Heart left ventricle (tissue), 16 donors: ENCODE results near the gene GRM8. TPM values are rescaled to one million over a fixed set of nuclear protein-coding genes. Genes with fewer than 3 reads are reported as not detected.

Experiments used
- ATAC-seq, 4 donors: fragments of 200-7000 bp; cut with Tn5 transposase; one replicate each; pipeline ENCODE4 v1.9.1; 2020 to 2022; ENCODE audit warnings: moderate library complexity in 4 of 4, mild to moderate bottlenecking in 3 of 4, moderate number of reproducible peaks in 1 of 4
- DNase-seq, 5 donors: peaks; one replicate each; pipeline ENCODE4 v3.0.0-alpha.2; 2020
- H3K27ac ChIP-seq, 12 donors: fragments of 200-600 bp; sonication (generic) in 4 of 12; one replicate each; pipeline versions ENCODE4 v1.5.0 to v1.8.0; 2016 to 2022; ENCODE audit warnings: mild to moderate bottlenecking in 2 of 12
- H3K27me3 ChIP-seq, 9 donors: fragments of 200-600 bp; sonication (generic) in 2 of 9; one replicate each; pipeline versions ENCODE4 v1.5.1 to v1.8.0; 2016 to 2022; ENCODE audit warnings: mild to moderate bottlenecking in 3 of 9
- H3K36me3 ChIP-seq, 9 donors: fragments of 200-600 bp; sonication (generic) in 2 of 9; one replicate each; pipeline versions ENCODE4 v1.5.0 to v1.8.0; 2018 to 2022; ENCODE audit warnings: mild to moderate bottlenecking in 2 of 9
- H3K4me1 ChIP-seq, 12 donors: fragments of 200-600 bp; sonication (generic) in 4 of 12; one replicate each; pipeline versions ENCODE4 v1.5.0 to v1.8.0; 2016 to 2022; ENCODE audit warnings: mild to moderate bottlenecking in 3 of 12
- H3K4me3 ChIP-seq, 12 donors: fragments of 200-600 bp; sonication (generic) in 4 of 12; one replicate each; pipeline versions ENCODE4 v1.5.0 to v1.8.0; 2017 to 2022; ENCODE audit warnings: mild to moderate bottlenecking in 9 of 12, moderate library complexity in 4 of 12
- H3K9me3 ChIP-seq, 12 donors: fragments of 200-600 bp; sonication (generic) in 4 of 12; one replicate each; pipeline versions ENCODE4 v1.5.0 to v1.8.0; 2016 to 2022; ENCODE audit warnings: mild to moderate bottlenecking in 1 of 12
- POLR2A ChIP-seq, 2 donors: fragments of 450-650 bp; IDR thresholded peaks; one replicate each; pipeline ENCODE4 v1.6.1; 2017; ENCODE audit warnings: antibody characterized with exemption in 2 of 2, mild to moderate bottlenecking in 2 of 2, moderate library complexity in 2 of 2
- WGBS, 4 donors: extraction: QIAGEN DNeasy Blood & Tissue Kit in 2 of 4; methylation state at CpG; one replicate each; pipeline versions ENCODE4 v1.1.5 to v1.1.7; 2013 to 2018; 5-methylcytosine and 5-hydroxymethylcytosine counted together
- intact Hi-C, 10 donors: fragments of 100-400 bp; cut with DNase I; formaldehyde crosslinking; loops; one replicate each; pipeline versions ENCODE4 v1.11.1 to v1.14.2; 2022
- polyA plus RNA-seq, 2 donors: library from polyadenylated mRNA; stranded (reverse); fragments of 200-250 nt; gene quantifications; one replicate each; pipeline ENCODE4 v1.2.3, GENCODE V29; 2013
- total RNA-seq, 9 donors: library from RNA; depleted of rRNA in 2 of 9; stranded (reverse); fragments of >200 nt in 2 of 9; fragmentation: NEBNext Ultra II Directional in 3 of 9; extraction: Animal tissue kit (Norgen Biotek cat#: 25700) in 3 of 9; gene quantifications; one replicate each; pipeline versions ENCODE4 v1.1.0 to v1.2.4, GENCODE V29; 2016 to 2023
- TF ChIP-seq, protein P1 (sequence below), 12 donors: fragments of 200-600 bp; sonication (generic) in 4 of 12; IDR thresholded peaks; one replicate each; pipeline versions ENCODE4 v1.5.0 to v1.8.0; 2018 to 2022; ENCODE audit warnings: antibody characterized with exemption in 12 of 12, mild to moderate bottlenecking in 5 of 12
- donor health status: ischemic (EF 13 %, LVEDD 7.1; RV severe dilation, severe dysfunction).
- donor health status: healthy with polysubstance abuse.
- donor health status: DM: no; HTN: yes; CAD: no.
- donor health status: DM: no; HTN: no; CAD: no.
- donor health status: ischemic (EF 25% LVEDD 6.9; RV normal size, moderate dysfunction).
- donor health status: ischemic (EF 25% LVEDD 5.7; RV mildly dilated, moderate dysfunction).
- donor health status: healthy.
- donor health status: DM: yes; HTN: yes; CAD: no.
- donor health status: ischemic (EF 35%, LVEDD 5.7; RV mildly dilated, moderate dysfunction).
- donor health status: nonischemic (EF 11% LVEDD 7.7; RV severe dilation, severe dysfunction).
- donor health status: DM: yes; HTN: yes; CAD: no.
- donor health status: PGD.
- donor health status: ischemic (EF 29% LVEDD 5.4; RV normal size, mild dysfunction).
- donor health status: nonischemic (EF 23%, LVEDD 6.1; RV moderate dilation, normal function).

Gene GRM8
- total and polyA plus RNA-seq, 11 donors = 0.21 to 0.75 (median 0.32) TPM; not detected in 5

DNA sequence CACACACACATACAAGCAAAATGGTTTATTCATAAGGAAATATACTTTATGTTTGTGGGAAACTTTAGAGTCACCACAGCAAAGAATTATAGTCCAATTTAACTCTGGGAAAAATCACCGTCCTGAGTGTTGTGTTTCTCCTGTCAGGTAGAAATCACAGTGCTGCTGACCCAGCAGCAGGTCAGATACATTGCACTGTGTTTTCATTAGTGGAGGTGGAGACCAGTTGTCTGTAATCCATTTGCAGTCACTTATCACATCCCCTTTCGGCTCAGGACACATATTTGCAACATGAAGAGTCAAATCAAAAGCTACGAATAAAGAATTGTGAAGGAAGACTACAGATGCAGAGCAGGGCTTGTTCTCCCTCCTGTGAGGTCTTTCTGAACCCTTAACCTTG, 799.6 kb downstream of the GRM8 start:
- Histone ChIP-seq H3K9me3 (no peaks in the 10 kb centered on the region), H3K36me3 (no peaks in the 10 kb centered on the region), H3K4me3 (no peak overlapping the region), H3K4me1 (peaks cover 0 to 14% (median 0%) of the 10 kb centered on the region in 12 donors), H3K27me3 (no peaks in the 10 kb centered on the region), H3K27ac (no peak overlapping the region)
- TF ChIP-seq, protein P1, sequence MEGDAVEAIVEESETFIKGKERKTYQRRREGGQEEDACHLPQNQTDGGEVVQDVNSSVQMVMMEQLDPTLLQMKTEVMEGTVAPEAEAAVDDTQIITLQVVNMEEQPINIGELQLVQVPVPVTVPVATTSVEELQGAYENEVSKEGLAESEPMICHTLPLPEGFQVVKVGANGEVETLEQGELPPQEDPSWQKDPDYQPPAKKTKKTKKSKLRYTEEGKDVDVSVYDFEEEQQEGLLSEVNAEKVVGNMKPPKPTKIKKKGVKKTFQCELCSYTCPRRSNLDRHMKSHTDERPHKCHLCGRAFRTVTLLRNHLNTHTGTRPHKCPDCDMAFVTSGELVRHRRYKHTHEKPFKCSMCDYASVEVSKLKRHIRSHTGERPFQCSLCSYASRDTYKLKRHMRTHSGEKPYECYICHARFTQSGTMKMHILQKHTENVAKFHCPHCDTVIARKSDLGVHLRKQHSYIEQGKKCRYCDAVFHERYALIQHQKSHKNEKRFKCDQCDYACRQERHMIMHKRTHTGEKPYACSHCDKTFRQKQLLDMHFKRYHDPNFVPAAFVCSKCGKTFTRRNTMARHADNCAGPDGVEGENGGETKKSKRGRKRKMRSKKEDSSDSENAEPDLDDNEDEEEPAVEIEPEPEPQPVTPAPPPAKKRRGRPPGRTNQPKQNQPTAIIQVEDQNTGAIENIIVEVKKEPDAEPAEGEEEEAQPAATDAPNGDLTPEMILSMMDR (IDR thresholded peaks at IDR 0.05) = no peak
- no peak for TF ChIP-seq POLR2A (IDR thresholded peaks at IDR 0.05)
- no peak for DNase-seq
- no peak for ATAC-seq
- 44 to 53% (median 49%) methylated on average over 3 of the region's 3 CpGs for WGBS, 4 donors
- intact Hi-C loops = no loop called here

GRCh38 chr7:126450269-126450671, 802.5 kb downstream of the GRM8 start:
- WGBS, 4 donors = 18 to 36% (median 29%) methylated on average over 4 of the region's 4 CpGs
- no peak for DNase-seq
- Histone ChIP-seq H3K9me3 (no peaks in the 10 kb centered on the region), H3K27ac (peak overlapping the region in 6 of 12 donors; percentile 2 to 56 (median 18)), H3K4me1 (peaks cover 0 to 14% (median 0%) of the 10 kb centered on the region in 12 donors), H3K4me3 (no peak overlapping the region), H3K36me3 (no peaks in the 10 kb centered on the region), H3K27me3 (no peaks in the 10 kb centered on the region)
- intact Hi-C loops = no loop called here
- peak; percentile 51 to 68 (median 66) for ATAC-seq
- TF ChIP-seq, protein P1 (IDR thresholded peaks at IDR 0.05) = no peak

DNA sequence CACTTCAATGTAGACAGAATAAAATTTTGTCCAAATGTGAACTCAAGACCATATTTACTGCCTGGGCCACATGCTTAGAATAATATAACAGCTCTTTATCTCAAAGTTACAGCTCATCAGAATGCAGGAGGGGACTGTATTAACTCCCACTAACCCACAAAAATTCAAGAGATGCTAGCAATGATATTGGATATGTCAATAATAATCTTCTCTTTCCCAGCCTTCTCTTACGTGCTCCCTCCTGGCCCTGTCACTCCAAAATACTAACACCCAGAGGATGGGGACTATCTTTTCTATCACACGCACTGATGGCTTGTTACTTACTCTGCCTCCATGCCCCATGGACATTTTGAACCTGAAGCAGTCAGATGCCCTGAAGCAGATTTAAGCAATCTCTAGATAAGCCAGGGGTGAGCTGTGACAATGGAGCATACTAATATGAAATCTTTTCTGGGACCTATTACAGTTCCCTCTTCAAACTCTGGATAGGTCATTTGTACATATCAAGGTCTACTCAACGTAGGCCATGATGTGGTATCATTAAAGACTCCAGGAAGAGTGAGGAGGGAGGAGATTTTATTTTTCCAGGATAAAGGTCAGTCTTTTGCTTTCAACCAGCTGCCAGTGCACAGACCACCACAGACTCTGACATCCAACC, 803.0 kb downstream of the GRM8 start:
- peak overlapping the region in 6 of 12 donors; percentile 2 to 56 (median 18) for H3K27ac ChIP-seq
- H3K4me1 ChIP-seq = peaks cover 0 to 14% (median 0%) of the 10 kb centered on the region in 12 donors
- no peaks in the 10 kb centered on the region for H3K9me3 ChIP-seq
- TF ChIP-seq, protein P1 (IDR thresholded peaks at IDR 0.05) = no peak
- no peak for TF ChIP-seq POLR2A (IDR thresholded peaks at IDR 0.05)
- ATAC-seq (peak in 3 of 4 donors; percentile 28 to 52 (median 44)), DNase-seq (no peak)
- WGBS, 4 donors = 38 to 50% (median 41%) methylated on average over 3 of the region's 3 CpGs
- no peaks in the 10 kb centered on the region for H3K36me3 ChIP-seq
- no peaks in the 10 kb centered on the region for H3K27me3 ChIP-seq
- no peak overlapping the region for H3K4me3 ChIP-seq
- intact Hi-C loops = no loop called here

GRCh38 chr7:126447984-126448383, 804.8 kb downstream of the GRM8 start:
- TF ChIP-seq POLR2A (IDR thresholded peaks at IDR 0.05) = no peak
- TF ChIP-seq, protein P1 (IDR thresholded peaks at IDR 0.05) = no peak
- WGBS, 4 donors = 78 to 85% (median 81%) methylated on average over 2 of the region's 2 CpGs
- Histone ChIP-seq H3K27me3 (no peaks in the 10 kb centered on the region), H3K27ac (no peak overlapping the region), H3K9me3 (no peaks in the 10 kb centered on the region), H3K4me3 (no peak overlapping the region), H3K36me3 (no peaks in the 10 kb centered on the region), H3K4me1 (peaks cover 0 to 14% (median 0%) of the 10 kb centered on the region in 12 donors)
- ATAC-seq = no peak
- DNase-seq = no peak
- intact Hi-C loops = no loop called here
